WI38 (cell line): ENCODE data around the gene LILRB3.
A peak's percentile ranks its signal among the peaks of the same experiment; 100 is the strongest.
"Not testable (repeated sequence)": the region's sequence is repeated elsewhere in the genome, so short reads cannot be mapped to it uniquely, and the experiment has no call there.

Source experiments
- H3K4me3 ChIP-seq: 2 replicates; pipeline ENCODE4 v1.5.1; 2011; ENCODE audit warnings: low read depth, mild to moderate bottlenecking, control low read depth, low read length
- CTCF ChIP-seq: IDR thresholded peaks from 2 replicates; pipeline ENCODE4 v1.5.1; 2012; ENCODE audit warnings: low read depth, mild to moderate bottlenecking, control low read depth, low read length

Gene LILRB3

GRCh38 chr19:54207676-54207982 is 15.2 kb downstream of the LILRB3 start:
- TF ChIP-seq CTCF = no peak
- H3K4me3 ChIP-seq = no peak overlapping the region

GRCh38 chr19:54207193-54207592 is 15.6 kb downstream of the LILRB3 start:
- H3K4me3 ChIP-seq = not testable (repeated sequence)

- H3K4me3 ChIP-seq = no peak overlapping the region
- no peak for TF ChIP-seq CTCF
Measured at GRCh38 chr19:54206831-54207177, 16.0 kb downstream of the LILRB3 start.

- no peak overlapping the region for H3K4me3 ChIP-seq
- no peak for TF ChIP-seq CTCF
Measured at GRCh38 chr19:54206030-54206830, 16.6 kb downstream of the LILRB3 start.

GRCh38 chr19:54204767-54205468 is 17.9 kb downstream of the LILRB3 start:
- no peak for TF ChIP-seq CTCF
- no peak overlapping the region for H3K4me3 ChIP-seq

GRCh38 chr19:54203151-54203611 is 19.6 kb downstream of the LILRB3 start:
- H3K4me3 ChIP-seq = no peak overlapping the region
- no peak for TF ChIP-seq CTCF

GRCh38 chr19:54201980-54202379 is 20.8 kb downstream of the LILRB3 start:
- no peak for TF ChIP-seq CTCF
- peak overlapping the region; percentile 74 for H3K4me3 ChIP-seq
